HepG2 (cell line): Measurements from ENCODE around the gene CFTR.

Source experiments
- CBX2 ChIP-seq, 2 experiments: fragments of 200-600 bp in 1 of 2; sonication (generic); formaldehyde crosslinking in 1 of 2; IDR thresholded peaks; 2 replicates each; pipeline versions ENCODE4 v1.7.0 to v1.8.1; 2018 to 2022; ENCODE audit warnings: low read depth in 2 of 2, low read length in 1 of 2, mild to moderate bottlenecking in 1 of 2, missing genetic modification reagents in 1 of 2
- FOXJ3 ChIP-seq: sonication (generic); formaldehyde crosslinking; IDR thresholded peaks from 2 replicates; pipeline ENCODE4 v1.4.0; 2020; ENCODE audit warnings: missing genetic modification reagents, mild to moderate bottlenecking, borderline replicate concordance
- GABPA ChIP-seq, 2 experiments: IDR thresholded peaks; 2 replicates each; pipeline ENCODE4 v1.6.1; 2011 to 2016; ENCODE audit warnings: low read depth in 2 of 2, low read length in 1 of 2, missing biosample characterization in 1 of 2, missing genetic modification characterization in 1 of 2
- KLF9 ChIP-seq: IDR thresholded peaks from 2 replicates; pipeline ENCODE4 v1.6.1; 2016; ENCODE audit warnings: low read depth
- PRMT3 ChIP-seq: sonication (generic); formaldehyde crosslinking; IDR thresholded peaks from 2 replicates; pipeline ENCODE4 v1.8.1; 2022; ENCODE audit warnings: low read depth, mild to moderate bottlenecking, moderate library complexity, missing genetic modification reagents, borderline replicate concordance
- PRPF4 ChIP-seq: fragments of 200-400 bp; formaldehyde crosslinking; IDR thresholded peaks from 2 replicates; pipeline ENCODE4 v1.6.1; 2016; ENCODE audit warnings: low read length, low read depth; ENCODE audit not compliant: poor library complexity, severe bottlenecking
- SNAPC2 ChIP-seq: sonication (generic); formaldehyde crosslinking; IDR thresholded peaks from 2 replicates; pipeline ENCODE4 v1.8.1; 2022; ENCODE audit warnings: mild to moderate bottlenecking, missing genetic modification reagents
- SUZ12 ChIP-seq: fragments of 150-350 bp; IDR thresholded peaks from 2 replicates; pipeline ENCODE4 v1.6.1; 2014; ENCODE audit warnings: low read depth, low read length
- TF ChIP-seq, protein P1 (sequence below): sonication (generic); formaldehyde crosslinking; conservative IDR thresholded peaks from 2 replicates; pipeline ENCODE4 v1.4.0; 2020; ENCODE audit warnings: missing genetic modification reagents

DNA sequence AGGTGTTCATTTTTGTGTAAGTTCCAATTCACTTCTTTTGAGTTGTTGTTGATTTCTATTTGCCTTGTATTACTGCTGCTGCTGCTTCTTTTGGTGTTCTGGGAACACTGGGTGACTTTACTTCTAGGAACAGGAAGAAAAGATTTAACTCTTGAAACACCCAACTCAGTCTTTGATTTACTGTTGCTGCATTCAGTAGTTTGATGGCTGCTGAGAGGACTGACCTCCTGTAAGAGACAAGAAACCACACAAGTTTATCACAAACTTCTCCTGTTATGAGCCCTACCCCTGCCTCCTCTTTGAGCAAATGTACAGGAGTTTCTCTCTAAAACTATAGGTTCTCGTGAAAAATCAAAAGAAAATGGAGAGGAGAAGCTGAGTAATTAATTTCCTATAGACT, 231.7 kb downstream of the CFTR start:
- TF ChIP-seq CBX2 (IDR thresholded peaks at IDR 0.05; ENCODE audit: low read depth, low read length) (no peak), CBX2 (CRISPR knock-in tag; IDR thresholded peaks at IDR 0.05; ENCODE audit: low read depth) (no peak), KLF9 (CRISPR knock-in tag) (no peak), PRPF4 (no peak), SUZ12 (no peak), PRMT3 (CRISPR knock-in tag) (no peak), SNAPC2 (no peak), GABPA (IDR thresholded peaks at IDR 0.05; ENCODE audit: low read depth, low read length) (no peak), GABPA (CRISPR knock-in tag; IDR thresholded peaks at IDR 0.05; ENCODE audit: low read depth) (no peak), FOXJ3 (CRISPR knock-in tag) (no peak)
- TF ChIP-seq, protein P1, sequence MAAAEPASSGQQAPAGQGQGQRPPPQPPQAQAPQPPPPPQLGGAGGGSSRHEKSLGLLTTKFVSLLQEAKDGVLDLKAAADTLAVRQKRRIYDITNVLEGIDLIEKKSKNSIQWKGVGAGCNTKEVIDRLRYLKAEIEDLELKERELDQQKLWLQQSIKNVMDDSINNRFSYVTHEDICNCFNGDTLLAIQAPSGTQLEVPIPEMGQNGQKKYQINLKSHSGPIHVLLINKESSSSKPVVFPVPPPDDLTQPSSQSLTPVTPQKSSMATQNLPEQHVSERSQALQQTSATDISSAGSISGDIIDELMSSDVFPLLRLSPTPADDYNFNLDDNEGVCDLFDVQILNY (CRISPR knock-in tag): no peak
